GM18526 (cell line): ENCODE results near the gene E2F1.

Experiments used
- POLR2A ChIP-seq: IDR thresholded peaks from 3 replicates; pipeline ENCODE4 v1.6.1; 2011; ENCODE audit not compliant: insufficient read length; ENCODE audit errors: extremely low read depth

The E2F1 gene

GRCh38 chr20:33650111-33650752 is 36.0 kb downstream of the E2F1 start:
- TF ChIP-seq POLR2A: no peak

GRCh38 chr20:33649201-33649681 is 36.9 kb downstream of the E2F1 start:
- TF ChIP-seq POLR2A: no peak

GRCh38 chr20:33648396-33649004 is 37.7 kb downstream of the E2F1 start:
- no peak for TF ChIP-seq POLR2A

GRCh38 chr20:33647603-33648395 is 38.4 kb downstream of the E2F1 start:
- TF ChIP-seq POLR2A: no peak

- TF ChIP-seq POLR2A: no peak
Observed at GRCh38 chr20:33646191-33646590, 40.0 kb downstream of the E2F1 start.

- TF ChIP-seq POLR2A: no peak
Observed at GRCh38 chr20:33645396-33645795, 40.8 kb downstream of the E2F1 start.

GRCh38 chr20:33645072-33645358 is 41.2 kb downstream of the E2F1 start:
- no peak for TF ChIP-seq POLR2A

GRCh38 chr20:33644313-33645071 is 41.7 kb downstream of the E2F1 start:
- no peak for TF ChIP-seq POLR2A

GRCh38 chr20:33640287-33640686 is 45.9 kb downstream of the E2F1 start:
- no peak for TF ChIP-seq POLR2A

GRCh38 chr20:33636776-33637175 is 49.4 kb downstream of the E2F1 start:
- no peak for TF ChIP-seq POLR2A

GRCh38 chr20:33635341-33635740 is 50.8 kb downstream of the E2F1 start:
- TF ChIP-seq POLR2A: no peak

- no peak for TF ChIP-seq POLR2A
Observed at GRCh38 chr20:33630507-33630906, 55.7 kb downstream of the E2F1 start.

- TF ChIP-seq POLR2A: no peak
Observed at GRCh38 chr20:33629979-33630378, 56.2 kb downstream of the E2F1 start.

GRCh38 chr20:33629533-33629932 is 56.7 kb downstream of the E2F1 start:
- TF ChIP-seq POLR2A: no peak

GRCh38 chr20:33627577-33628216 is 58.5 kb downstream of the E2F1 start:
- TF ChIP-seq POLR2A: no peak
